ENCODE measurements around the gene VPS13D. TPM values are rescaled to one million over a fixed set of nuclear protein-coding genes. Genes with fewer than 3 reads are reported as not detected.
A peak's percentile ranks its signal among the peaks of the same experiment; 100 is the strongest.
"Not testable (repeated sequence)": the region's sequence is repeated elsewhere in the genome, so short reads cannot be mapped to it uniquely, and the experiment has no call there.

Gene VPS13D
- total RNA-seq, 1 experiment from 2014 or later, result 22.7 TPM

DNA sequence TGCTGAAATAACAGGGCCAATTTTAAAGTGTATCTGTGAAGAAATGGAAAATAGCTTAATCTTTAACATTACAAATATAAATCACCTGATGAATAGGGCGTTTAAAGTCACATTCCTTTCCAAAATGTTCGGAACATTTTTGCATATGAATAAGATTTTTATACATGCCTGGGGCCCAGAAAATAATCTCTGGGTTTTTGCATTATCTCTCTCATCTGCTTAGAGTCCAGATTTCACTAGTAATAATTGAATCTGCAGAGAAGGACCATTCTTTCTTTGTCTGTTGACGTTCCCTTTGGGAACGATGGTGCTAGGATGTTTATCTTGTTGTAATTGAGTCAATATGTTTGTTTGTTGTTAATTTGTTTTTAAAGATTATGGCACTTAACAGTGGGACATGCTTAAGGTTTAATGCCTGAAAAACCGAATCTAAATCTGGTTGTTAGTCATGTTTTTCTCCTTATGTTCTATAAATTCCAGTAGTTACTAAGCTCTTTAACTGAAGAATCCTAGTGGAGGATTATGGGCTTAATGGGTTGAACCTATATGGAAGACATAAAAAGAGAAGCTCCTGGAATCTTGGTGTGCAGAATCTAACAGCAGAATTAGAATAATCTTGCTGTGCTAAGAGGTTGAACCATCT lies 140.6 kb downstream of the VPS13D start:
- DNase-seq (ENCODE audit: low read depth), result no peak

DNA sequence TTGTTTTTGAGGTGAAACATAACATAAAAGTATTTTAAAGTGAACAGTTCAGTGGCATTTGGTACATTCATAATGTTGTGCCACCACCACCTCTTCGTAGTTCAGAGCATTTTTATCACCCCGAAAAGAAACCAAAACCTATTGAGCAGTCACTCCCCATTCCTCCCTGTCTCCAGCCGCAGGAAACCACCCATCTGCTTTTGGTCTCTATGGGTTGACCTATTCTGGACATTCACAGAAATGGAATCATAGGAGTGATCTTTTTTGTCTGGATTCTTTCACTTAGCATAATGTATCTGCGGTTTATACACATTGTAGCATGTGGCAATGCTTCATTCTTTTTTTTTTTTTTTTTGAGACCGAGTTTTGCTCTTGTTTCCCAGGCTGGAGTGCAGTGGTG lies 141.2 kb downstream of the VPS13D start:
- no peak for DNase-seq (ENCODE audit: low read depth)

DNA sequence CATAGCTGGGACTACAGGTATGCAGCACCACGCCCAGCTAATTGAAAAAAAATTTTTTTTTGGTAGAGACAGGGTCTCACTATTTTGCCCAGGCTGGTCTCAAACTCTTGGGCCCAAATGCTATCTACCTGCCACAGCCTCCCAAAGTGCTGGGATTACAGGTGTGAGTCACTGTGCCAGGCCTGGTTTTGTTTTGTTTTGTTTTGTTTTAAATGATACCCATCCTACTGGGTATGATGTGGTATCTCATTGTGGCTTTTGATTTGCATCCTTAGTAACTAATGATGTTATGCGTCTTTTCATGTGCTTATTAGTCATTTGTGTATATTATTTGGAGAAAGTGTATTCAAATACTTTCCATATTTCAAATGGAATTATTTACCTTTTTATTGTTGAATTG lies 142.3 kb downstream of the VPS13D start:
- peak; percentile 34 for DNase-seq (ENCODE audit: low read depth)

DNA sequence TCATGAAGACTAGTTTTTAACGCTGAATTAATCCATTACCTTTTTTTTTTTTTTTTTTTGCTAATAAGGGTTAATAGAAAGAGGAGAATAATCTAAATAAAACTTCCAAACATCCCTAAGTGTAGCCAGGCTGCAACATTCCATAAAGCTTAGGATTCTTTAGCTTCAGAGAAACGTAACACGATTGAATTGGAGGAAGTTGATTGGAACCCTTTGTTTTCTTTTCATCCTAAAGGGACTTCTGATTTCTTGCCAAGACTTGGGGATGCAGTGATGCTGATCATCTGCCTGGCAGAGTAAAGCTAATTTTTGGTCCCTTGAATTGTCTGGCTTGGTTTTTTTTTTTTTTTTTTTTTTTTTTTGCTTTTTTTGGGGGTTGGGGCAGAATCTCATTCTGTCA lies 142.9 kb downstream of the VPS13D start:
- no peak for DNase-seq (ENCODE audit: low read depth)

DNA sequence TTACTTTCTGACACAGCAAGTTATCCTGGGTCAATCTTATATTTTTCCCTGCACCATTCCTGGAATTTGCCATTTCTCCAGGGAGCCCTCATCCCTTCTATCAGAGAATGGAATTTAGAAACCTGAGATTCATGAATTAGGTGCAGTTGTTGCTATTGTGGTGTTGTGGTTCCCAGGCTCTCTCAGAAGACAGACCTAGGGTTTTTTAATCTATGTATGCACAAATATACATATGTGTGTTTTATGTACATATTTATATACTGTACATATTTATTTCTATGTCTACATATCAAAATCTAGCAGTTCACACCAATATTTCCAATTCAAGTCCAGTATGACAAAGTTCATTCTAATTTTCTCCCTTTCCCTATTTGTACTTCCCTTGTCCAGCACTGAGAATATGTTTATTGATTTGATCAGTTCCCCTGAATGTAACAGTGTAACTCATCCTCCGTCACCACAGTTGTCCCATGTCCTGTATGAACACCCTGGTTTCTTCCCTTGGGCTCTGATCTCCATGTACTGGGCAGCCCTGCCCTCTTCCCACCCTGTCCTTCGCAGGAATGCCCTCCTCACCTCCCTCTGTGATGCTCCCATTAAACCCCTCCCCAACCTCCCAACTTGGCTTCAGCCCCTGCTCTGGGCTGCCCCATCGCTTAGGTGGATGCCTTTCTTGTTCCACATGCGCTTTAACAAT lies 145.5 kb downstream of the VPS13D start:
- no peak for DNase-seq (ENCODE audit: low read depth)

DNA sequence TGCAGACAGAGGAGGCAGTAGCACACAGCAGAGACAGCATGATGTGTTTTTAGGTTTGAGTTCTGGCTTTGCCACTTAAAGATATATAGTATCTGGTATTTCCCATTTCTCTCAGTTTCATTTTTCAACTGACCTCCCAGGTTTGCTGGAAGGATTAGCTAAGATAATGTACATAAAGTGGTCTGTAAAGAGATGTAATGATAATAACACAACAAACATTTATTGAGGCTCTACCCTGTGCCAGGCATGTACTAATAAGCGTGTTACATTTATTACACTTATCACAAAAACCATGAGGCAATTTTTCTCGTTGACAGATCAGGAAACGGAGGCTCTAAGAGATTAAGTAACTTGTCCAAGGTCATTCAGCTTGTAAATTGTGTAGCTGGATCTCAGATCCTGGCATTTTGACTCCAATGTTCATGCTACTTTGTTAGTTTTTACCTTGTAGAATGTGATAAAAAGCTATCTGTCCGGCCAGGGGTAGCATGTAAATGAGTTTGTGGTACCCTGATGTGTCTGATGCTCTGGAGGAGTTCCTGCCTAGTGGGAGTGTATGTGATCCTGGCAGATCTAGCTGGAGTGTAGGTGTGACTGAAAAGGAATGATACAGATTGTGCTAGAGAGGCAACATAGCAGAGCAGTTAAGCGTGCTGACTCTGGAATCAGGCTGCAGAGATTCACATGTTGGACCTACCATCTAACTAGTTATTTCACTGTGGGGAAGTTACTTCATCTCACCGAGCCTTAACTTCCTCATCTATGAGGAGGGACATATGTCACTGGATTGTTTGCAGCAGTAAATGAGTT lies 146.6 kb downstream of the VPS13D start:
- no peak for DNase-seq (ENCODE audit: low read depth)

DNA sequence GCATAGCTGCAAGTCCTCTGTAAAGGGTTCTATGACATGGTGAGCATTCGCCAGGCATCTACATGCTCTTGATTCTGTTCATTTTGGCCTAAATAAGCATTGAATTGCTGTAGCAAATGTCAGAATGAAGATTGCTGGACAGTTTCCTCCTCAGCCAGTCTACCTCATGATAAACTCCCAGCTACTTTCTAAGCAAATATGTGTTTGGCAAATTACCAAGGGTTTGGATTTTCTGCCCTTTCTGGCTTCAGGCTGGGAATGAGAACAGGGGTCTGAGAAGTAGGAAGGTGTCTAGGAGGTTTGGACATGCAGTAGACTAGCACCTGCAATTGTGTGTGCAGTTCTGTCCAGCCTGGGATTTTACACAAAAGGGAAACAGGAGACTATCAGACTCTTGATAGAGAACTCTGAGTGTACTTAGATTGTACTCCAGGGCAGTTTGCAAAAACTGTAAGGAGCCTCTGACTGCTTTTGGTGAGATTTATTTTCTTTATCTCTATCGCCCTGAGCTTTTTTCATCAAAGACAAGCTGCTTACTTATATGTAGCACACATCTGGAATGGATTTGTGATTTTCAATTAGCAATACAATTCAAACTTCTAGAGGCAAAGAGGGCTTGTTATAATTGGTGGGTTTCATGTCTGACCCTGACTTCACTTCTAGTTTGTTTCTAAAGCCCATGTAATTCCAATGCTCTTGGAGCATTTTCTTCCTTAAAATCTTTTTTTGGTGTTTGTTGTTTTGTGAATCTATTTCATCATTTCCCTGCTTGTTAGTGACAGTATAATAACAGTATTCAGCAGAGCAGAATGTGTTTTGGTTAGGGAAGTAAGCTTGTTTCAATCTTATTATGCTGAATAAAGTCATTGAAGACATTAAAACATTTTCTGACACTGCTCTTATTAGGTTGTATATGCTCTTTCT lies 150.8 kb downstream of the VPS13D start:
- no peak for DNase-seq (ENCODE audit: low read depth)

DNA sequence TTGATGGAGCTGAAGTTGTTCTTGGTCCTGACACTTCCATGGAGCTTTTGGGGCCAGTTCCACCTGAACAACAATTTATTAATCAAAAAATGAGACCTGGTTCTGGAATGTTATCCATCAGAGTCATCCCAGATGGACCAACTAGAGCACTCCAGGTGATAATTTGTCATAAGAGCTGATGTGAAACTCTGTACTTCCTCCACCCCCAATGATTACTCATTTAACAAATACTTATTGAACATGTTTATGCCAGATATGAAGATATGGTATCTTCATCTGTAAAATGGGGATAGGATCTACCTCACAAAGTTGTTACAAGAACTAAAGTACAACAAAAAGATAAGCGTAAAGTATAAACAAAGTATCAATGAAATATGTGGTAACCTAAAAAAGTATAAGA lies 153.2 kb downstream of the VPS13D start:
- no peak for DNase-seq (ENCODE audit: low read depth)

DNA sequence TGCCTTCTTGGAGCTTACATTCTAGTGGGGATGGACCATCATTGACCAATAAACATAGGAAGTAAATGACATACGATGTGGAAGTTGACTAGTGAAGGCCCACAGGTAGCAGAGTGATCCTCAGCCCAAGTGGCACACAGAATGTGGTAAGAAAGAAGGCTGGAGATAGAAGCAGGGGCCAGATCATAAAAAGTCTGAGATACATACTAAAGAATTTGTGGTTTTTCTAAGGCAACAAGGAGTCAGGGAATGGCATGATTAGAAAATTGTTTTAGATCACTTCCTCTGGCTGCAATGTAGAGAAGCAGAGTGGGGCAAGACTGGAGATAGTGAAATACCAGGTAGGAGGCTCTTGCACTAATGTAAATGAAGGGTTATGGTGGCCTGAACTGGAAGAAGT lies 154.0 kb downstream of the VPS13D start:
- peak; percentile 64 for DNase-seq (ENCODE audit: low read depth)

DNA sequence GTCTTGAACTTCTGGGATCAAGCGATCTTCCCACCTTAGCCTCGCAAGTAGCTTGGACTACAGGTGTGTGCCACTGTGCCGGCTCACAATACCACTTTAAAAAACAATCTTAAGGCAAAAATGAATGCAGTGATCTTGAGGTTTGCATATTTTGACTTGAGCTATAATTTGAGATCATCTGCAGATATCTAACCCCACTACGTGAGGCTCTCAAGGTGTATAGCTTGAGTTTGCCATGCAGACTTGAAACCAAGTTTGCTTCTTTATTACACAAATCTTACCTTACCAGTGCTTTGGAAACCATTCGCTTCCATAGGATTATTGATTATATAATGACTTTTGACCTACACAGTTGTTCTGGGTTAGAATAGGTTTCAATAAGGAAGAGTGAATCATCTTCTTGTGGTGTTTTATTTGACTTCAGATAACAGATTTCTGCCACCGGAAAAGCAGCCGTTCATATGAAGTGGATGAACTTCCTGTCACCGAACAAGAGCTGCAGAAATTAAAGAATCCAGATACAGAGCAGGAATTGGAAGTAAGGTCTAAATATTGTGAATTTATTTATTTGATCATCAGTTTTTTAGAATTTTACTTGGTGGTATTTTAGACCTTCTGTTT lies 155.1 kb downstream of the VPS13D start:
- no peak for DNase-seq (ENCODE audit: low read depth)

DNA sequence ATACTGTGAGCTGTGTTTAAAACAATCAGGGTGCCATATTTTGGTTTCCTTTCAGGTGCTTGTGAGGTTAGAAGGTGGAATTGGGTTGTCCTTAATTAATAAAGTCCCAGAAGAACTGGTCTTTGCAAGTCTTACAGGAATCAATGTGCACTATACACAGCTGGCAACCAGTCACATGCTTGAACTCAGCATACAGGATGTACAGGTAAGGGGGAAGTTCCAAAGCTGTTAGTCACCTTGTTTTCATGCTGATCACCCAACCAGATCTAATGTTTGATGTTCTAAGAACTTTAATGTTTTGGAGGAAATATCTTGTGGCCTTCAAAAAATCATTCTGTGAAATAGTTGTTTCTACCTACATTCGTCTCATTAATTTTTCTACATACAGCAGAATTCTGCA lies 156.3 kb downstream of the VPS13D start:
- DNase-seq (ENCODE audit: low read depth), result peak; percentile 75

DNA sequence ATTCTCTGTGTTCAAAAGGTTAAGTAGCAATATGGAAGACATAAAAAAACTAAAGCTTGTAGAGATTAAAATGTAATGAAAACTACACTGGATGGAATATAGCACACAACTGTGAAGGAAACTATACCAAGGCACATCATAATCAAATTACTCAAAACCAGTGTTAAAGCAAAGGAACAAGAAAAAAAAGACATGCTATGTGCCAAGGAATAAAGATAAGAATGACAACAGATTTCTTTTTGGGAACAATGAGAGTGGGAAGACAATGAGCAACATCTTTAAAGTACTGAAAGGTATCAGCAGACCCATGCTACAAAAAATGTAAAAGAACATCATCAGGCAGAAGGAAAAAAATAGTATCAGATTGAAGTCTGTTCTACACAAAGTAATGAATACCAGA lies 157.8 kb downstream of the VPS13D start:
- peak; percentile 32 for DNase-seq (ENCODE audit: low read depth)

DNA sequence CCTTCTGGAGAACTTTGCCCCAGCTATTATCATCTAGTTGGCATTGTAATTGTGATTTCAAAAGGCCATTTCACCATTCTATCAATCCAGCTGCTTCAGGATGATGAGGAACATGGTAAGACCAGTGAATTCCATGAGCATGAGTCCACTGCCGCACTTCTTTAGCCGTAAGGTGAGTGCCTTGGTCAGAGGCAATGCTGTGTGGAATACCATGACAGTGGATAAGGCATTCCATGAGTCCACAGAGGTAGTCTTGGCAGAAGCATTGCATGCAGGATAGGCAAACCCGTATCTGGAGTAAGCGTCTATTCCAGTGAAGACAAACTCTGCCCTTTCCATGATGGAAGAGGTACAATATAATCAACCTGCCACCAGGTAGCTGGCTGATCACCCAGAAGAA lies 160.5 kb downstream of the VPS13D start:
- DNase-seq (ENCODE audit: low read depth), result not testable (repeated sequence)

DNA sequence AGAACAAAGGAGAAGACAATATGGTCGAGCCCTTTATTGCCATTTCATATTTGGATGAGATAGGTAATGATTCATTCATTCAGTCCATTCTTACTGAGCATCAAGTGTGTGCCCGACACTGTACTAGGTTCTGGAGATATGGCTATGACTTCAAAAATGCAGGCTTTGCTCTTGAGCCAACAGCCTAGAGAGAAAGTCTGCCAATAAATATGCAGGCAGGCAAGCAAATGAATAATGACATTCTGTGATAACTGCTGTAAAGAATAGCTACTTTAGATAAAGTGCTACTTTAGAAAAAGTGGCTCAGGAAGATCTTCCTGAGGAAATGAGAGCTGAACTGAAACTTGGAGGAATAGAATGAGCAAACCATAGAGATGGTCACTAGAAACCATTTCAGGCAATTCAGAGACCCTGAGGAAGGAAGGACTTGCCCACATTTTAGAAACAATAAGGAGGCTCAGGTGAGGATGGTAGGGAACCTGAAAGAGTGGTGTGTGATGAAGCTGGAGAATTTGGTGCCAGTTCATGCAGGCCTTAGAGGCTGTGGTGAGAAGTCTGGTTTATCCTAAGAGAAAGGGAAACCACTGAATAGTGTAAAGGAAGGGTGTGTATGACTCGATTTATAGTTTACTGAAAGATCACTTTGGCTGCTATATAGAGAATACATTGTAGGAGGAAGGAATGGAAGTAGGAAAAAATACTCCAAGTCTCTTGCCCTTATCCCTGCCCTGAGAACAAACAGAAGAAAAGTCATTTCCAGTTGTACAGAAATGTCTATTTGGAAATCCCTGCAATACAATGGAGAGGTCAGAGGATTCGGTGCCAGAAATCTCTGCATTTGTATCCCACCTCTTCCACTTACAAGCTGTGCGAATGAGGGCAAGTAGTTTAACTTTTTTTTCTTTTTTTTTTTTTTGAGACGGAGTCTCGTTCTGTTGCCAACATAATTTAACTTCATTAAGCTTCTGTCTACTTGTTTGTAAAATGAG lies 167.9 kb downstream of the VPS13D start:
- DNase-seq (ENCODE audit: low read depth), result no peak

DNA sequence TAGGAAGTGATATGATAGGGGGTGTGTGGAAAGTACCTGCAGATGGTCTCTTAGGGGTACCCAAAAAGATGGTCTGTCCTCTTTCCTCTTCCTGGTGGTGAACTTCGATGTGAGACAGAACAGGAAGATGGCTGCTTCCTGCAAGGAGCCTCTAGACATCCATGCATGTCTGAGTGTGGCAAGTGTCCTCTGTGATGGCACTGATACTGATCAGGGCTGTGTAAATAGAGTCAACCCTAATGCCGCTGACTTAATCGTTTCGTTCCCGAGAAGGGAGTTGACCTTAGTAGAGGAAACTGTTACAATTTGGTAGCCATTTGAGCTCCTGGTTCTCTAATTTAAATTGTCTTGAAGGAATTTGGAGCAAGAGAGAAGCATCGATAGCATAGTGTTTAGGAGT lies 168.6 kb downstream of the VPS13D start:
- DNase-seq (ENCODE audit: low read depth), result no peak

DNA sequence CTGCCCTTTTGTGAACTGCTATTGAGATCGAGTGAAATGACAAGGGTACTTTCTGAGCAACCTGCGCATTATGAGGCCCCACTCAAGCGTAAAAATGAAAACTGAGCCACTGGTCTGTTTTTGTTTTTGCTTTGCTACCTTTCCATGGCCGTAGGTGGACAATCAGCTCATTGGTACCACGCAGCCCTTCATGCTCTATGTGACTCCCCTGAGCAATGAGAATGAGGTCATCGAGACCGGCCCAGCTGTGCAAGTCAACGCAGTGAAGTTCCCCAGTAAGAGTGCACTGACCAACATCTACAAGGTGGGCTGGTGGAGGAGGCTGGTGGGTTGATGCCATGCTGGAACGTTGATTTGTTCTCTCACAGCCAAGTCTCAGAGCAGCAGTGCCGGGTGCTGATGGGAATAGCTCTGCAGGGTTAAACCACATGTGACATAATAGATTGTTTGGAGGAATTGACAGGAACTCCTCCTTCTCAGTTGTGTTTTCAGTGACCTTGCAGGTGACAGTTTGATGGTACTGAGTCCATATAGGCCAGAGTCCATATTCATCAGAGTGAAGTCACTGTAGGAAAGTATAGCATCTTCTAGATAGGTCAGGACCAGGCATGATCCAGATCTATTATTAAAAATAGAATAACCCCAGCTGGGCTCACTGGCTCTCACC lies 170.3 kb downstream of the VPS13D start:
- DNase-seq (ENCODE audit: low read depth), result no peak

DNA sequence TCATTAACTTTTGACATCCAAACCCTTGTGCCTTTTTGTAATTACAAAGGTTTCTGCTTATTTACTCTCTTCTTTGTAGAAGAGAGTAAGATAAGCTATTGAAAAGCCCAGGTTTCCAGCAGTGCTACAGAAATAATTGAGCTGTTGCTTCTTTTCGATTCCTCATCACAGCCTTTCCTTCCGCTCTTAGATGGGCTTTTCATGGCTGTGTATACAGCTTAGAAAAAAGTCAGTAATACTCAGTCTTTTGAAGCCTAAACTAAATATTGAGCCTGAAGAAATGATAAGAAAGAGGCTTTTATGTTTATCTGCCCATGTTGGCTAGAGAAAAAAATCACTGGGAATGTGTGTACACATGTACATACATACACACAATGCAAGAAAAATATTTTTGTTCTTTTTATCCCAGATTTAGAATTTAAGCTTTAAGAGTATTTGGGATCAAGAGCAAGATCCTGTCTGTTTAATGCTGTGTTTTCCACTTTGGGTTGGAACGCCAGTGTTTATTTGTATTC lies 172.4 kb downstream of the VPS13D start:
- no peak for DNase-seq (ENCODE audit: low read depth)

DNA sequence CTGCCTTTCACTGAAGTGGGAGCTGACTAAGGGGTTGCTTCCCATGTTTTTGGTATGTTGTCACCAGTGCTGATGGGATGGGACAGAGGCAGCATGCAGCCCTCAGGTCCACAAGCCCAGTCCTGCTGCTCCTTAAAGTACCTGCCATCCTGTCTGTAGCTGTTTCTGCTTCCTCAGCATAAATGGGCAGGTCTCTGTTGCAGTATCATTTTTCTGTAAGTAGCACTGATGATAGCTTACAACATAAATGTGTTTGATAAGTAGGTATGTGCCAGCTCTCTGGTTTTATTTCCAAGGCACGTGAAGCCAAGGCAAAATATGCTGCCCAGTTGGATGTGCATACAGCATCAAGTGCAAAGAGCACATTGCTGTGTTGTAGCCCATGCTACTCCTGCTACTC lies 173.0 kb downstream of the VPS13D start:
- DNase-seq (ENCODE audit: low read depth), result no peak

DNA sequence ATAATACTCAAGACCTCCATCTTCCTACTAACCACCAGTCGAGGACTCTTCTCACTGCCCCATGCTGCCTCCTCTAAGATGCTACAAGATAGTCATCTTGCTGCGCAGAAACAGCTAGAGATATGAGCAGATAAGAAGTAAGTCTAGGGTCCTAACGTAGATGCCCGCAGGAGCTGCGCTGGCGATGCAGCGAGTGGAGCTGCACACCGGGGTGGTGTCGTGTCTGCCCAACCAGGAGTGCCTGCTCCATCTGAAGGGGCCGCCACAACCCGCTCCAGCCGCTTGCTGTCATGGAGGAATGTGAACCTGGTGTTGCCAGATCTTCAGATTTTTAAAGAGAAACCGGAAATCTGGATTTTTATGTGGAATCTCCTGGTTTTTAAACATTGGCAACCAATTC lies 175.1 kb downstream of the VPS13D start:
- no peak for DNase-seq (ENCODE audit: low read depth)

Measured in M059J (cell line).